Caco-2 (cell line): ENCODE measurements around the gene ADCY1. TPM values are rescaled to one million over a fixed set of nuclear protein-coding genes. Genes with fewer than 3 reads are reported as not detected.

ENCODE experiments used
- BruUV-seq: library from RNA; stranded (reverse); fragments of 400-500 nt; replicated peaks from 2 replicates; lab custom pipeline; 2021; lab: Mats Ljungman, UMichigan
- CTCF ChIA-PET: fragments of 300-600 bp; sonication (Branson Sonifier 250); formaldehyde crosslinking; loops from one replicate; lab custom pipeline; 2022; ENCODE audit warnings: antibody characterized with exemption; lab: Charles Lee
- POLR2A ChIA-PET: fragments of 300-600 bp; sonication (Branson Sonifier 250); formaldehyde crosslinking; loops from one replicate; lab custom pipeline; 2022; ENCODE audit warnings: antibody characterized with exemption; lab: Charles Lee
- DNase-seq, 2 experiments: peaks; one replicate each; pipeline versions ENCODE4 v3.0.0 to v3.0.0-alpha.2; 2020 to 2022
- H3K27me3 ChIP-seq: replicated peaks from 2 replicates; pipeline ENCODE4 v1.6.0; 2011; ENCODE audit warnings: low read length; ENCODE audit not compliant: control insufficient read depth, insufficient read depth
- H3K36me3 ChIP-seq: 2 replicates; pipeline ENCODE4 v1.5.1; 2011; ENCODE audit warnings: low read length; ENCODE audit not compliant: control insufficient read depth, insufficient read depth
- H3K4me1 ChIP-seq: fragments of 250-450 bp; sonication (Bioruptor Pico); 2 replicates; pipeline ENCODE4 v1.5.1; 2020; ENCODE audit warnings: mild to moderate bottlenecking
- H3K4me3 ChIP-seq: 2 replicates; pipeline ENCODE4 v1.5.1; 2011; ENCODE audit warnings: low read depth, mild to moderate bottlenecking, control low read depth, low read length
- H3K9me3 ChIP-seq: fragments of 250-450 bp; sonication (Bioruptor Pico); 2 replicates; pipeline ENCODE4 v1.5.1; 2020; ENCODE audit warnings: mild to moderate bottlenecking, moderate library complexity
- H3K27ac Mint-ChIP-seq: one replicate; pipeline ENCODE4 v1.8.0; 2022; ENCODE audit warnings: mixed read lengths; ENCODE audit not compliant: unreplicated experiment
- H3K27me3 Mint-ChIP-seq: one replicate; pipeline ENCODE4 v1.8.0; 2022; ENCODE audit warnings: mixed read lengths; ENCODE audit not compliant: insufficient read depth, unreplicated experiment
- H3K36me3 Mint-ChIP-seq: one replicate; pipeline ENCODE4 v1.8.0; 2022; ENCODE audit warnings: mild to moderate bottlenecking, mixed read lengths; ENCODE audit not compliant: insufficient read depth, unreplicated experiment
- H3K4me1 Mint-ChIP-seq: one replicate; pipeline ENCODE4 v1.8.0; 2022; ENCODE audit warnings: low read depth, mixed read lengths; ENCODE audit not compliant: unreplicated experiment
- H3K4me3 Mint-ChIP-seq: one replicate; pipeline ENCODE4 v1.8.0; 2022; ENCODE audit warnings: mild to moderate bottlenecking, moderate library complexity, mixed read lengths; ENCODE audit not compliant: unreplicated experiment
- H3K9me3 Mint-ChIP-seq: one replicate; pipeline ENCODE4 v1.8.0; 2022; ENCODE audit warnings: mixed read lengths; ENCODE audit not compliant: unreplicated experiment
- CTCF ChIP-seq, 2 experiments: fragments of 200-600 bp in 1 of 2; IDR thresholded peaks; 1 replicate in 1 of 2; 2 replicates in 1 of 2; pipeline versions ENCODE4 v1.5.1 to v1.8.0; 2011 to 2022; ENCODE audit warnings: antibody characterized with exemption in 1 of 2, control low read depth in 1 of 2, inconsistent platforms in 1 of 2, low read depth in 1 of 2, low read length in 1 of 2, mild to moderate bottlenecking in 1 of 2, moderate library complexity in 1 of 2; ENCODE audit not compliant: insufficient read depth in 1 of 2, severe bottlenecking in 1 of 2, unreplicated experiment in 1 of 2
- intact Hi-C: fragments of 100-400 bp; cut with micrococcal nuclease; formaldehyde crosslinking; loops from one replicate; pipeline ENCODE4 v1.10.0; 2022; ENCODE audit not compliant: unreplicated experiment
- total RNA-seq: library from RNA; stranded (reverse); gene quantifications from 2 replicates; pipeline ENCODE4 v1.2.3, GENCODE V29; 2022

Gene ADCY1
- total RNA-seq, 1 experiment from 2014 or later, result 2.9 TPM

DNA sequence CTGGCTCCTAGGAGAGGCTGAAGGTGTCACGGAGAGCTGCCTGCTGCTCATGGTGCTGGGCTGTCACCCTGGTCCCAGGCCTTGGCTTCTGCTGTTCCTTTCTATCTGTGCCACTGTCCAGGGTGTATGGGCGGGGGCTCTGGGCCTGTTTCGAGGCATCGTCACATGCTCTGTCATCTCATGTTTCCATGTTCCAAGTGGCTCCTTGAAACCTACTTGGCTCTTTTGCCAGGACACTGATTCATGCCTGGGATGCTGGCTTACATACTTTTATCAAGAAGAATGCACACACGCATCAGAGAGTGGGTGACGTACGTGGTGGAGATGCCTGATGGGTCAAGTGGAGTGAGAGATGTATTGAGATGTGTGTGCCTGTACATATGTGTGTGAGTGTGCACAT, 50.9 kb downstream of the ADCY1 start:
- peaks cover 7% of the 10 kb centered on the region for H3K9me3 Mint-ChIP-seq
- no peaks in the 10 kb centered on the region for H3K36me3 Mint-ChIP-seq
- ChIA-PET POLR2A (no interaction called here), CTCF (no interaction called here)
- H3K4me3 ChIP-seq, result no peak overlapping the region
- H3K4me1 ChIP-seq, result 0 out of 2 replicates have a peak, but pooled peaks cover 7% of the 10 kb centered on the region
- H3K9me3 ChIP-seq, result no peaks in the 10 kb centered on the region
- no TSS peak for BruUV-seq
- H3K27ac Mint-ChIP-seq, result no peak overlapping the region
- H3K27me3 Mint-ChIP-seq, result no peaks in the 10 kb centered on the region
- intact Hi-C loops, result no loop called here
- DNase-seq, result no peak
- no peaks in the 10 kb centered on the region for H3K36me3 ChIP-seq
- H3K4me1 Mint-ChIP-seq, result peaks cover 18% of the 10 kb centered on the region
- TF ChIP-seq CTCF (IDR thresholded peaks at IDR 0.05; ENCODE audit: insufficient read depth in 1 of 2, low read depth in 1 of 2, low read length in 1 of 2, severe bottlenecking in 1 of 2, unreplicated experiment in 1 of 2), result no peak
- no peaks in the 10 kb centered on the region for H3K27me3 ChIP-seq
- H3K4me3 Mint-ChIP-seq, result no peak overlapping the region

DNA sequence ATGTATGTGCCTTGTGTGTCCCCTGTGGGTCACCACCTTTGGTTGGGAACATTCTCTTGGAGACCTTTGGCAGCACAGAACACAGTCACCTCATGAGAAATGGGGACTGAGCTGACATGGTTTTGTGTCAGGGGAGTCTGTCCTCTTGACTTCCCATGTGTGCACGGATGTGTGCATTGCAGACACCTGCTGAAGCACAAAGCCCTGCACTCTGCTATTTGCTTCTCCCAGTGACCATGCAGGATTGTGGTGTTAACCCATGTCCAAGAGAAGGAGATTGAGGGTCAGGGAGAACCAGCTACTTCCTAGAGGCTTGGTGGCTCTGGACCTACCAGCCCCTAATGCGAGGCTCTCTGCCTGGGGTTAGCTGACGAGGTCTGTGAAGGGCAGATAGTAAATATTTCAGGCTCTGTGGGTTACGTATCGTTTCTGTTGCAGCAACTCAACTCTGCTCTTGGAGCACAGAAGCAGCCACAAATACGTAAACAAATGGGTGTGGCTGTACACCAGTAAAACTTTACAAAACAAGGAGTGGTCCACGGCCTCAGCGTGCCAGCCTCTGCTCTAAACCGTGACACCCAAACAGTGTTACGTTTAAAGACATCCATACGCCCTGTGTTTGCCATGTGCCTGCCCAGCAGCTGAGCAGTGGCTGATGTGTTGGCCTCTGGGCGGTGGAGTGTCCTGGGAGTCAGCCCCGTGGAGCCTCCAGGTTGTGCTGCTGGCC, 51.7 kb downstream of the ADCY1 start:
- H3K36me3 ChIP-seq, result no peaks in the 10 kb centered on the region

More for the DNA sequence above, 51.7 kb downstream of the ADCY1 start:
- TF ChIP-seq CTCF (IDR thresholded peaks at IDR 0.05; ENCODE audit: insufficient read depth in 1 of 2, low read depth in 1 of 2, low read length in 1 of 2, severe bottlenecking in 1 of 2, unreplicated experiment in 1 of 2), result no peak
- Mint-ChIP-seq H3K4me3 (no peak overlapping the region), H3K4me1 (peaks cover 18% of the 10 kb centered on the region), H3K27me3 (no peaks in the 10 kb centered on the region), H3K27ac (no peak overlapping the region), H3K36me3 (no peaks in the 10 kb centered on the region), H3K9me3 (no peaks in the 10 kb centered on the region)
- no peaks in the 10 kb centered on the region for H3K27me3 ChIP-seq
- ChIA-PET POLR2A (no interaction called here), CTCF (no interaction called here)
- no peak for DNase-seq
- 0 out of 2 replicates have a peak, but pooled peaks cover 7% of the 10 kb centered on the region for H3K4me1 ChIP-seq
- H3K9me3 ChIP-seq, result no peaks in the 10 kb centered on the region
- no TSS peak for BruUV-seq
- intact Hi-C loops, result no loop called here
- H3K4me3 ChIP-seq, result no peak overlapping the region
